ENCODE data around the gene ATP1B1.

The ATP1B1 gene

DNA sequence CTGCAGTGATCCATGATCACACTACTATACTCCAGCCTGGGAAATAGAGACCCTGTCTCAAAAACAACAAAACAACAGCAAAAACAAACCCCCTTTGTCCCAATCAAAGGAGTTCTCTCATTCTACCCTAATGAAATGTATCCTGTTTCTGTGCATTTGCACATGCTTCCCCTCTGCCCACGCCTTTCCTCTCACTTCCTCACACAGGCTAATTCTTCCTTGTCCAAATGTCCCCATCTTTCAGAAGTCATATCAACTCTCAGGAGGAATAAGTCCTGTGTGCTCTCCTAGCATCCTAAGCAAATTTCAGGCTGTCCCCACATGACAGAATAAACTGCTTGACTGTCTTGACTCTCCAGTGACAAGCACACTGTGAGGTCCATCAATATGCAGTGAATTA is 8.1 kb upstream of the ATP1B1 start:
- DNase-seq = no peak

DNA sequence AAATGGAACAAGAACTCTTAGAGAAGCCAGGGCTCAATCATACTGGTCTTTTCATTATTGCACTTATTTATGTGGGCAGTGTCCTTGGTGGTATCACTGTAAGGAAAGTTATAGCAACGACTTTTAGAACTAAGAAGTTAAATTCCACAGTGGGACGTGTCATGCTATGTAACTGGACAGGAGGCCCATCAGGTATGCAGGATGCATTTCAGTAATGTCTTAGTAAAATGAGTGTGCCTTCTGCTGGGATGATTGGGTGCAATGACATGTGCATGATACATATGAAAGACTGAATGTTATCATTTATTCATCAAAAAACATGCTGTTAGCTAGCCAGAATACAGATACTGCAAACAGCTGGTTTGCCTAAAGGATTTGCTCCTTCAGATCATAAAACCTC is 6.9 kb upstream of the ATP1B1 start:
- DNase-seq = no peak

DNA sequence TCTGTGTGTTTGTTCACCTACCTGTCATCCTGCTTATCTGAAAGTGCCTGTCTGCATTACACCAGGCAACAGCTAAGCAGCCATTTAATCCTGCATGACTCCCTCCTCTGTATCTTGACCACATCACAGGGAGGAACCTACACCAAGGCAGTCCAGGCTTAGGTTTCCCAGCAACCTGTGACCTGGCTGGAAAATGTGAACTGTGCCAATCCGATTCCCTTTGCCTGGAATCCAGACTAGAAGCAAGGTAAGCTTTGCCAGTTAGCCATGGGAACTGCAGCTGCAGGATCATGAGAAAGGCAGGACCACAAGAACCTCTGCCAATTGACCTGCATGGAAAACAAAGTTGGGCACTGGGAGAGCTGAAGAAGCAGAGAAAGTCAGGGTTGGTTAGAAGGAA is 6.3 kb upstream of the ATP1B1 start:
- DNase-seq = no peak

DNA sequence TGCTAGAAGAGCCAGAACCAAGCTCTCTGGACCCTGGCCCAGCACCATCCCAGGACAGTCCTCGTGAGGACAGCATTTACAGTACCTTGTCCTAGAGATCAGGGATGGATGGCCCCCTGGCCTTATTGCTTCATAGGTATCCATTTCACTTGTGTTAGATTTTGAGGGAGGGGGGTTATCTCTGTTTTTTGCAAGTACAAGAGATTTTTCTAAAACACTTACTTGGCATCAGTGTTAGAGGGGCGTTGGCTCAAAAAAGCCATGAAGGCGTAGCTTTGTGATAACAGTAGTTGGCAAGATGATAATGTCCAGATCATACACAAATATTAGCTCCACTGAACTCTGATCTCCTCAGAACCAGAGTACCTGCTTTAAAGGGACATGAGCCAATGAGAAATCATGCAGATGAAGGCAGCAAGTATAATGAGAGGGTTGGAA is 5.8 kb upstream of the ATP1B1 start:
- no peak for DNase-seq

DNA sequence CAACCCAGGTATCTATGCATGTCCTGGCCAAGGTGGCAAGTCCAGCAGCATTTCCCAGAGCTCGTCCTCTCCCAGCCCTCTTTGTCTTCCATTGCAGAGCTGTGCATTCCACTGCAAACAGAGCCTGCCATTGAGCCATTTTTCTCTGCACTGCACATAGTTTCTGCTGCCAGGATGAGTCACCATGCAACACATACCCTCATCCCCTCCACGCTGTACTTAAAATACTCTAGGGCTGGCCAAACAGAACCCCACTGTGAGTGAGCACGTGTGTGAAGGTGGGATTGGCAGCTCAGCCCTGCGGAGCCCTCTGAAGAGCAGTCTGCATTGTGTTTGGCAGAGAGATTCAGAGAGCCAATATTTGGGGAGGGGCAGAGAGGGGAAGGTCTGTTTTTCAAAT is 3.9 kb upstream of the ATP1B1 start:
- DNase-seq = peak; percentile 52

DNA sequence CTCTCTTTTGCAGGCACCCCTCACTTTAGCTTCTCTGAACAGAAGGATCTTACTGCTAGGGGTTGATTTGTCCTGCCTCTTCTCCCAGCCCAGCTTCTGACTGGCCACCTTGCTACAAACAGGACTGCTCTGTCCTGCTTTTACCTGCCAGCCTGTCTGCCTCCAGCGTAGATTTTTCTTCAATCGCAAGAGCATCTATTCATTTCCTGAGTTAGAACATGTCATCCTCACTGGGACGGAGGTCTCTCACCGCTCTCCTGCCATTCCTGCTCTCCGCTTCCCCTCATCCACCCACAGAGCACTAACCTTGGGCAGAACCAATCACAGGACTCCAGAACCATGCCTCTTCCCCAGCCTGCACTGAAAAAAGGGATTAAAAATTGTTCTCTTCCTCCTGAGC is 3.5 kb upstream of the ATP1B1 start:
- DNase-seq = no peak

DNA sequence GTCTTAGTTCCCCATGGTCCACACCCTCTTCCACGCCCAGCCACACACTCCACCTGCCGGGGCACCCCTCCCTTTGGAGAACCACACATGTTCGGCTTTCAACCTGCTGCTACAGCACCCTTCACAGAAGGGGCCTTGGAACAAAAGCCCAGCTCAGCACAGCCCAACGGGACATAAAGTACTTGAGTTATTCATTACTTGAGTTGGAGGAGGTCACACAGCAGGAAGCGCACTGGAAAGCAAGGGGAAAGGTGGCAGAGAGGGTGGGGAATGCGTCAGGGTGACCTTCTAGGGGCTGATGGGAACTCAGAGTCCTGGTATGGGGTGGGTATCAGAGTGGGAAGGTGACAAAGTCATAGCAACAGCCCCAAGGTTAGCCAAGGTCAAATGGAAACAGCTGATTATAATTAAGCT is 3.0 kb upstream of the ATP1B1 start:
- DNase-seq = peak; percentile 21

DNA sequence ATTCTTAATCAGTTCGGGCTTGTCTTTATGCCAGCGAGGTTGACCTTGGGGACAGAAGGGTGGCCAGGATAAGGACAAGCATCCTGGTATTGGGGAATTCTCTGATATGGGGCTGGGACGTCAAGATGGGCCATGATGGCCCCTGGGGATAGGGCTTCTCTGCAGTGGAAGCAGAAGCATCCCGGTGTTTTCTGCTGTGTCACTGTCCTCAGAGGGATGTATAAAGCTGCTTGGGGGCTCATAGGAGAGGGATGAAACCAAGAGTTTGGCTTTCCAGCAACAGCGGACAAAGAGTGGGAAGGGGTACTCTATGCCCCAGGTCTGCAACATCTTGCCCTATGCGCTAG is 1.4 kb upstream of the ATP1B1 start:
- no peak for DNase-seq

DNA sequence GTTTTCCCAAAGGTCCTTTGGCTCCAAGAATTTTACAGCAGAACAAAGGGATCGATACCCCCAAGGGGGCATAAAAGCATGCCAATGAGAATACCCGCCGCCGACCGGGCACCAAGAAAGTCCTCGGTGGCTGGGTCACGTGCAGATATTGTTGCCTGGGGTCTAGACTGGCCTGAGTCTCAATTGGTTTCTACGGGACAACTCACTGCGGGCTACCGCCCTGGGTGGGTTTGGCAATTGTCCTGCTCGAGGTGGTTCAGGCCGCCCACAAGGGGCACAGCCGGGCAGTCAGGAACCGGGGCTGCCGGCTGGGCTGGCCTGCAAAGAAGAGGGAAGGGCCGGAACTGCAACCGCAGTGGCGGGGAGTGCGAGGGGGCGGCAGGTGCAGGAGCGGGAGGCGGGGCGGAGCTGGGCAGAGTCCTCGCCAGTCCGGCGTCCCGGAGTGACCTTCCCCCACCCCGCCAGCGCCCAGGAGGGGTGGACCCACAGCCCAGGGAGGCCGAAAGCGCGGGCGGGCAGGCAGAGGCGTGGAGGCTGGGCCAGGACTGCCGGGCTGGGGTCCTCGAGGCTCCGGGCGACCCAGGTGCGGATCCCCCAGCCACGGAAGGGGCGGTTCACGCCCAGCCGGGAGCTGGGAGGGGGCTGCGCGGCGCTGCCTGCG is 926 bp upstream of the ATP1B1 start:
- peak; percentile 54 for DNase-seq

DNA sequence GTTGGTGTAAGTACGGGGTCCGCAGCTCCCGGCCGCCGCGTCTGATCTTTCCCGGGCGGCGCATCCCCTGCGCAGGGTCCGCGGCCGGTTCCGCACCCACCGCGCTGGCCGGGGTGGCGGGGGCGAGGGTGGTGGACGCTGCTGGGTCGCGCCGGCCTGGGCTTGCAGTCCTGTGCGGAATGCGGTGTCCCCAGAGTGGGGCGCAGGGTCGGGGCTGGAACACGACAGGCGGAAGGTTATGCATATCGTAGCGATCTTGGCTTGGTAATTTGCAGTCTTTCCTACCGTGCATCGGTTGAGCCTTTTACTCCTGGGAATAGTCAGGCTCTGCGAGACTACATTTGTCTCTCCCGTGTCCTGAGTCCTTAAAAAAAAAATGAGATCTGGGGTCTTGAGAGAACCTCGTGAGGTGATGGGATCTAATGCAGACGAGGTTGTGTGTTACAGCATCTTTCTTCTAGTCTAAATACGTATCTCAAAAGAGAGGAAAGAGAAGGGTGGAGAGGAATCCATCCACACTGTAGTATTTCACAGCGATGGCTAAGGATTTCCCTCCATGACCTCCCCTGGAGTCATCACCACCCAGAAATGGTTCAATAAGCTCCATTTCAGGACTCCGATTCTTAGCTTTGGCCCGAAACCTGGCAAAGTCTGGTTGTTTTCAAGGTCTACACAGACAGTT is 572 bp downstream of the ATP1B1 start:
- no peak for DNase-seq

DNA sequence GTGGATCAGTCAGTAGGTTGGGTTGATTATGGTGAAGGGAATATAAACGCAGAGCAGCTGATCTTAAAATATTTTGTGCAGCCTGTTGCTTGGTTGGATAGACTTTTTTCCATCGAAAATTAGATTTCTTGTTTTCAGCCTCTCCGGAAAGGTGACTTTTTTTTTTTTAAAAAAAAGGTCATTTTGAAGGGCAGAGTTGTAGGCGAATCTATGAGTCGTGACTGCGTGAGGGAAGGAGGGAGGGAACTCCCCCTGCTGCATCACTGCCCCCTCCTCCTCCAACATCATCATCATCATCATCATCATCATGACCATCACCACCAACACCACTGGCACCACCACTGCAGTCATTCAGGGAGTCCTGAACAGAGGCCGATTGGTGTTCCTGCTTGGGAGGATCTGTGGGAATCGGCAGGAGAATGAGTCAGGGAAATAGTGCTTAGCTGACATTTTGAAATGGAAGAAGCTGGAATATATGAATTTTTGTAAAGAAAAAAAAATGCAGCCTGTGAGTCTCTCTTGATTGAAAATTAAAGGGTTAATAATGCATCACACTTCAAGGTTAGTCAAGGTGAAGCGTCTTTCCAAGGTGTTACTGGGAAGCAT is 1.2 kb downstream of the ATP1B1 start:
- no peak for DNase-seq

DNA sequence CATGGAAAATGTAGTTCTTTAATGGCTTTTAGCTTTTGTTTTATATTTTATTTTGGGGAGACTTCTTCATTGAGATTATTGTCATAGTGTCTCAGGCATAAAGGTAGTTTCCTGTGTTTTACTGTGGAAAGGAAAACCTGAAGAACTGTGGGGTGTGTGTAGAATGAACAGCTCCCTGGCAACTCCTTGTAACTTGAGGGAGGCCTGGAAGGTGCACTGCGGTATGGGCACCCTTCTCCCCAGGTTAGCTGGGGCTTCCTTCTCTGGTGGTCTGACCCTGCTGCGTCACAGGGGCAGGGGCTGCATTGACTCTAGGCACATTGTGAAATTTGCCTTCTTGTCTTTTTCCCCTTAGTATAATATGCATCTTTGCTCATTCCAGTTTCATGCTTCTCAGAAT is 1.7 kb downstream of the ATP1B1 start:
- DNase-seq = no peak

DNA sequence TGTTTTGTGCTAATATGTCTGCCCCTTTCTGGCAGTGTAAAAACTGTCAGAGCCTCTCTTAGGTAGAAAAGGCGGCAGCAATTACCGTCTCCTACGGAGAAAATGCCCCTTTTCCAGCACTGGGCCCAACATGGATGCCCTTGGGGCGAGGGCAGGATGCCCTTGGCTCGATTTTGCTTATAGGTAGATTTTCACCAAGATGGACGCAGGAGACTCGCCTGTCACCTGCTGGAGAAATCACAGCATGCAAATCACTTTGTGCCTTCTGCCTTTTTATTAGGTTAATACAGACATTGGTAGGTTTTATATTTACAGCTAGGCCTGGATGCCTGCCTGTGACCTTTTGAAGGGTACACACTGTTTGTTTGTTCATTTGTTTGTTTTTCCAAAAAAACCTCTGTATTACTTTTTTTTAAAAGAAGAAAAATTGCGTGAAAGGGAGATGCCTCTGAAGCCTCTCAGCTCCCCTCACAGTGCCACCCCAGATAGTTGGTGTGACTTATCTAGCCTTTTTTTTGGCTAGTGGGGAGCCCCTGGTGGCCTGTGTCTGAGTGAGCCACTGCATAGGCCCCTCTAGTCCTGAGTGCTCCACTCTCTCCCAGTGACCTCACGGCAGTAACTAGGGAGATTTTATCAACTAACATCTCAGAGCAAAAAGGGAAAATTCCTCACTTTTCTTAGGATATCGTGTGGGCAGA is 2.5 kb downstream of the ATP1B1 start:
- DNase-seq = peak; percentile 30

DNA sequence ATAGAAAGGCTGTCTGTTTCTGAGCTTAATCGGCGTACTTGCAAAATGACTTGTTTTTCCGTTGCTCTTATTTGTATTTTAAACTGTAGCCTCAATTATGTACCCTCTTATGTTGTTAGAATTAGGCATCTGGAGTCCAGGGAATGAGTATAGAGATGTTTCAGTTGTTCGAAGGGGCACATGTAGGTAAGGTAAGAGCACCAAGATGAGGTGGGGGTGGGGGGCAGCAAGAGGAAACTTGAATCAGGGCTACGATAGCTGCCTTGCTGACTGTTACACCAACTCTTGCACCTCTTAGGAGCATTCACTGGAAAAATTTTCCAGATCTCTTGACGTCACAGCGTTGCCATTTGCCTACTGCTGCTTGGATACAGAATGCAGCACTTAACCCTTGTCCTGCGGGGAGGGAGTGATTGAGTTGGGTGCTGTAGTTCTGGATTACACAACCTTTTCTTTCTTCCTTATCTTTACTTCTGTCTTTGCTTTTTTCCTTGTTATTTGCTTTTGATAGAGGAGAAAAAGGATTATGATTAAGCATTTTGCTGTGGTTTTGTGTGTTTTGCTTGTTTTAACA is 3.2 kb downstream of the ATP1B1 start:
- DNase-seq = peak; percentile 64

DNA sequence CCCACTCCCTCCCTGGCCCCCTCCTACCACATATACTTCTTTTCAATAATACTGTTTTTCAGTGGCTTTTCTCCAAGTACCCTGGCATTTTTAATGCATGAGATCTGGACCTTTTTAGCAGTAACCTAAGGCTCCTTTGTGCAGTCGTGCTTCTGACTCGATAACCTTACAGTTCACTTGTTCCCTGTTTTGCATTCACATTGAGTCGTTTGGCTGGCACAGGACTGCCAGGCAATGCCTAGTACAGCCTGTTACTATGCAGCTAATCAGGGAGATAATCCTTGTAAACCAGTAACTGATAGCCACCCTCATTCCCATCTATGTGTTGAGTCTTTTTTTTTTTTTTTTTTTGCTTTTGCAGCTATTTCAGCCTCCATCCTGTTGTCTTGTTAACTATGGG is 3.7 kb downstream of the ATP1B1 start:
- no peak for DNase-seq

DNA sequence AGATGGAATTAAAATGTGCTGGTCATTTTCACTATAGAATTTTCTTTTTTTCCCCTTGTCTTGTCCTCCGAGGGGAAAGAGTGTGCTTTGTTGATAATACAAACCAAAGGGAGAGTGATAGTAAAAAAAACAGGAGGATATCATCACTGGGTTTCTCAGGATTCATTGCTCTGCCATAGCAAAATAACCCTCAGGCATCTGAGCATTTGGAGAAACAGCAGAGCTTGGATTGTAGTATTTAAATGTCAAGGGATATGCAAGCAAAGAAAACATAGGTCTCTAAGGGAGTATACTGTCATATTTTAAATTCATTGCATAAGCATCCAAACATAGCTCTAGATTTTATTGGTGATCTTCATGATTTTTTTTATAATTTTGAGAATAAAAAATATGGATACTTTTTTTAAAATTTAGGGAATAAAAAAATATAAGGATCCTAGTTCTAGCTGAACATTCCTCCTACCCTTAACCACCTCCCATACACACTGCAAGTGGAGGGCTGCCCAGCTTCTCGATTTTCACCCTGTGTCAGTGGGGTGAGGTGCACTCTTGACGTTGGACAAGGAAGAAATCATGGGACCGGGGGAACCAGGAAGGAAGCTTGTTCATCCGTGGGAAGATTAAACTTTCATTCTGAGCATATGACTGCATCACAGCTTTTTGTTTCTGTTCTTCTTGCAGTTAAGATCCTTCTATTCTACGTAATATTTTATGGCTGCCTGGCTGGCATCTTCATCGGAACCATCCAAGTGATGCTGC is 4.4 kb downstream of the ATP1B1 start:
- DNase-seq = no peak

DNA sequence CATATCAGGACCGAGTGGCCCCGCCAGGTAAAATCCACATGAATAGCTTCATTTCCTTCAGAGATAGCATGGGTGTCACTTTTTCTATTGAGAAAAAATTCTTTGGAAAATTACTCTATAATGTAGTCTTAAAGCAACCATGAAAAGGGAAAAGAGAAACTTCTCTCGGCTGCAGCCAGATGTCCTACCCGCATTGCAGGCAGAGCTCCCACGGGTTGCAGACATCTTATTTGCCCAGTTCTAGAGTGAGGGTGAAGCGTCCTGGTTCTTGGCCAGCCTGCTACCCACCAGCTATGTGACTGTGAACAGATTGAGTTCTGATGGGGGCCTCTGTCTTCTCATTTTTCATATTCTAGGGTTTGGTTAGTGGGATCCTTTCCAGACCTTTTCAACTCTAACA is 5.0 kb downstream of the ATP1B1 start:
- DNase-seq = no peak

DNA sequence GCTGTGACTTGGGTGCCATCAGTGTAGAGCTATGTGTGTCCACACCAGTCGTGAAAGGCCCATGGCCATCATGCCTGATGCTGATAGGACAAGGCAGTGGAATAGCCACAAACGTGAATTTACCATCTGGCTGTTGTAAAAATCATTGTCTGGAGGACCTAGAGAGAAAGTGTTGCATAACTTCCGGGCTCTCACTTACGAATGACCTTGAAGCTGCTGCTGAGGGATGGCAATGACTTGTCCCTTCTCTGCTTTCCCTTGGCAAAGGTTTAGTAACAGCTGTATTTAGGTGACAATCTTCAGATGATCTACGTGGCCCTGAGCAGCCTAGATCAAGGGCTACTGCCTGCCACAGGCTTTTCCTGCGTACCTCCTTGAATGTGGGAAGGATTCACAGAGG is 5.8 kb downstream of the ATP1B1 start:
- DNase-seq = no peak

DNA sequence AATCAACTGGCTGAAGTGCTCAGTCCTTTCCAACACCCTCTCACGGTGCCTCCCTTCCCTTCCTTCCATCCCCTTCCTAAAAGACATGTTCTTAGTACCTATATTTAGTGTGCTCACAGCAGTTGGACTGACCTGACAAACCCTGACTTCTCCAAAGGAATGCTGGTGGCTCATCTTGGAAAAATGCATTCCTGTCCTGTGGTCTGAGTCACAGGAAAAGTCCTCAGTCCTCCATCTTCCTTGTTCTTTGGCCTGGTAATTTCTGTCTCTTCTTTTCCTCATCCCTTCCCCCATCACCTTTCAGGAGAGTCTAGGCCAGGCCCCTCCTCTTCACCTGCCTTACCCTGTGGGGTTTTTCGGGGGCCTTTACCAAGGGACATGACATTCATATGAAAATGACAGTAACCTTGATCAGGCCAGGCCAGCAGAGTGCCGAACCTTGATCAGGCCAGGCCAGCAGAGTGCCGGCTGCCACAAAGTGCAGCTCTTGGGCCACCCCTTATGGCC is 7.2 kb downstream of the ATP1B1 start:
- no peak for DNase-seq

DNA sequence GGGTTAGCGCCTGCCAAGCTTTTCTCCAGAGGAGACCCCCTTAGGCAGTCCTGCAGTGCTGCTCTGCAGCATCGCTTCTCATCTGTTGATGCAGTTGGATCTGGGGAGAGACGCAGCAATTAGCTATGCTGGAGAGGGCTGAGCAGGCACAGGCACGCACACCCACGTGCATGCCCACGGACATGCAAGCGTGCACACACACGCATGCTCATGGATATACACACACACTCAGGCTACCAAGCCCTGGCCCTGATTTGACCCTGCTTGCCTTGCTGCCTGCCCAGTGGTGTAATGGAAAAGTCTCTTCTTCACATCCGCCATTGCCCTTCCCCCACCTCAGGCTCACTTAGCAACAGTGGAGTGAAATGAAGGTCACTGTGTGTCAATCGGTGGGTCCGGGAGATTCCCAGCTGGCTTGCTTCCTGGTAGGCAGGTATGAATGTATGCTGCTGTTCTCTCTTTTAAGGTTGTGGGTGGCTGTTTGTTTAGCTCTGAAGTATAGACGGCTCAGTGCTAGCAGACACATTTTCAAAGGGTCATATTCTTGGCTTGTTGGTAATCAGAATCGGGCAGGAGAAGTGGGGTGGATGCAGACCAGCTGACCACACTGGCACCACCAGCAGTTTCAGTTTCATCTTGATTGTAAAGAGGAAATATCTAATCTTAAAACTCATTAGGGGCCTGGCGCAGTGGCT is 9.5 kb downstream of the ATP1B1 start:
- DNase-seq = peak; percentile 17

DNA sequence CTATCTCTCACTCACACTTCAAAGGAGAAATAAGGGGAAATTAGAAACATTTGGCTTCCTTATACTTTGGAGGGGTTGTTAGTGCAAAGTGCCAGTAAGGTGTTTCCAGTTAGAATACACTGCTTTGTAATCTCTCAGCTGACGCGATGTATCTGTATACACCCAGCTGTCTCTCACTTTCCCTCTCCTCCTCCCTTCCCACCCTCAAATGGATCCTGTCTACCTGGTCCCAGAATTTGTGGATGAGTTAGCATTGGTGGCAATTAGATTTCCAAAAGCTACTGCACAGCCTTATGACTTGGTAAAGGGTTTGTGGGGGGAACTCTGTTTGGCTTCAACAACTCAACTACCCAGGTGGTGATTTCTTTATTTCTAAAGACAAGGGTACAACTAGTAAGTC is 10.5 kb downstream of the ATP1B1 start:
- DNase-seq = no peak

DNA sequence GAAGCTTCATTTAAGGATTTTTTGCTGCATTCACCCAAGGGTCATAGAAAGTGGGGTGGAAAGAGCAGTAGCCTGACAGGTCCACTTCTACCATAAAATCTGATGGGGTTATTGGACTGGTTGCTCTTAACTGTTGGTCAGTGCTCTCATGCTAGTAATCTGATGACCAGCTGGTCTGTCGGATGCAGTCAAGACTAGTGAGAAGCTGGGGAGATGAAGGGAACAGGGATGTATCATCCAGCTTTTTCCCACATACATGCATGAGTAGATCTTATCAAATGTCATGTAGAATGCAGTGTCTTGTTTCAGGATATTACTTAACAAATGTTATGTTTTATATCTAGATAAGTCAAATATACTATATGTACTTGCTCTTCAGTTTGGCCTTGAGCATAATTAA is 11.1 kb downstream of the ATP1B1 start:
- DNase-seq = no peak

Data from NCI-H2029 treated with DMSO at 0.1 percent for 48 hours (cell line).